NCI-H2107 treated with DMSO at 0.1 percent for 48 hours (cell line): ENCODE measurements around the gene HACE1.
A peak's percentile ranks its signal among the peaks of the same experiment; 100 is the strongest.
"Not testable (repeated sequence)": the region's sequence is repeated elsewhere in the genome, so short reads cannot be mapped to it uniquely, and the experiment has no call there.

Experiments
- DNase-seq: peaks from one replicate; lab custom pipeline; 2025; ENCODE audit not compliant: unreplicated experiment; lab: John Stamatoyannopoulos, UW

The HACE1 gene

GRCh38 chr6:104737567-104737966 lies 122.2 kb downstream of the HACE1 start:
- DNase-seq: not testable (repeated sequence)

GRCh38 chr6:104736545-104736944 lies 123.2 kb downstream of the HACE1 start:
- no peak for DNase-seq

- DNase-seq: no peak
Observed at GRCh38 chr6:104730450-104730849, 129.3 kb downstream of the HACE1 start.

GRCh38 chr6:104729433-104729832 lies 130.3 kb downstream of the HACE1 start:
- DNase-seq: no peak

GRCh38 chr6:104728448-104728847 lies 131.3 kb downstream of the HACE1 start:
- DNase-seq: no peak

- DNase-seq: no peak
Observed at GRCh38 chr6:104718672-104719071, 141.0 kb downstream of the HACE1 start.

GRCh38 chr6:104716858-104717257 lies 142.9 kb downstream of the HACE1 start:
- DNase-seq: no peak

- DNase-seq: no peak
Observed at GRCh38 chr6:104714796-104715195, 144.9 kb downstream of the HACE1 start.

- no peak for DNase-seq
Observed at GRCh38 chr6:104713982-104714381, 145.7 kb downstream of the HACE1 start.

GRCh38 chr6:104711371-104711770 lies 148.3 kb downstream of the HACE1 start:
- DNase-seq: peak; percentile 36

GRCh38 chr6:104710543-104711335 lies 149.0 kb downstream of the HACE1 start:
- no peak for DNase-seq

GRCh38 chr6:104705916-104706442 lies 153.7 kb downstream of the HACE1 start:
- no peak for DNase-seq

- no peak for DNase-seq
Observed at GRCh38 chr6:104705095-104705707, 154.5 kb downstream of the HACE1 start.

- no peak for DNase-seq
Observed at GRCh38 chr6:104704191-104704590, 155.5 kb downstream of the HACE1 start.

GRCh38 chr6:104702126-104702841 lies 157.4 kb downstream of the HACE1 start:
- DNase-seq: no peak

- DNase-seq: no peak
Observed at GRCh38 chr6:104700371-104701185, 159.1 kb downstream of the HACE1 start.

GRCh38 chr6:104699593-104700329 lies 160.0 kb downstream of the HACE1 start:
- DNase-seq: no peak

GRCh38 chr6:104698979-104699378 lies 160.7 kb downstream of the HACE1 start:
- no peak for DNase-seq

- no peak for DNase-seq
Observed at GRCh38 chr6:104692008-104692407, 167.7 kb downstream of the HACE1 start.

- DNase-seq: no peak
Observed at GRCh38 chr6:104689551-104690205, 170.0 kb downstream of the HACE1 start.
